RWPE1 (cell line): Measurements from ENCODE around the gene ENTHD1.

ENCODE experiments used
- CTCF ChIA-PET: fragments of 350-600 bp; sonication (Branson Sonifier 250); formaldehyde crosslinking; extraction: SDS; loops from one replicate; lab custom pipeline; 2021; lab: Yijun Ruan, JAX
- POLR2A ChIA-PET: fragments of 400-600 bp; formaldehyde crosslinking; extraction: SDS; loops from one replicate; lab custom pipeline; 2020; ENCODE audit warnings: antibody characterized with exemption; ENCODE audit not compliant: low non-redundant PET; lab: Yijun Ruan, JAX
- DNase-seq: peaks from one replicate; pipeline ENCODE4 v3.0.0; 2012; ENCODE audit warnings: low spot score
- H3K27ac ChIP-seq: fragments of 450-650 bp; 2 replicates; pipeline ENCODE4 v1.5.1; 2017
- CTCF ChIP-seq: fragments of 450-650 bp; conservative IDR thresholded peaks from 2 replicates; pipeline ENCODE4 v1.5.1; 2017; ENCODE audit warnings: low read depth, mild to moderate bottlenecking

ENTHD1 gene

GRCh38 chr22:39724390-39724789 is 169.2 kb downstream of the ENTHD1 start:
- TF ChIP-seq CTCF, result no peak
- ChIA-PET CTCF (no interaction called here), POLR2A (no interaction called here)
- no peak for DNase-seq
- H3K27ac ChIP-seq, result no peak overlapping the region

GRCh38 chr22:39723899-39724351 is 169.6 kb downstream of the ENTHD1 start:
- peak; percentile 25 for DNase-seq
- no peak for TF ChIP-seq CTCF
- ChIA-PET CTCF (no interaction called here), POLR2A (no interaction called here)
- H3K27ac ChIP-seq, result no peak overlapping the region

- H3K27ac ChIP-seq, result no peak overlapping the region
- ChIA-PET CTCF (interaction anchor here (0.6 kb wide), 1 partner anchor 236 kb away, joined by 3 read pairs; no protein-coding TSS in a partner anchor), POLR2A (no interaction called here)
- DNase-seq, result no peak
- no peak for TF ChIP-seq CTCF
Observed at GRCh38 chr22:39723463-39723862, 170.1 kb downstream of the ENTHD1 start.

GRCh38 chr22:39722501-39722900 is 171.1 kb downstream of the ENTHD1 start:
- TF ChIP-seq CTCF, result no peak
- CTCF ChIA-PET, result no interaction called here
- POLR2A ChIA-PET, result no interaction called here
- DNase-seq, result no peak
- no peak overlapping the region for H3K27ac ChIP-seq

- DNase-seq, result no peak
- POLR2A ChIA-PET, result no interaction called here
- TF ChIP-seq CTCF, result no peak
Observed at GRCh38 chr22:39722032-39722325, 171.6 kb downstream of the ENTHD1 start.

GRCh38 chr22:39721206-39722031 is 172.1 kb downstream of the ENTHD1 start:
- CTCF ChIA-PET, result interaction anchor here (0.6 kb wide), 2 partner anchors 241 to 450 kb away, joined by 3 read pairs; no protein-coding TSS in a partner anchor
- TF ChIP-seq CTCF, result no peak

More at GRCh38 chr22:39722032-39722325, 171.6 kb downstream of the ENTHD1 start:
- CTCF ChIA-PET, result no interaction called here
- H3K27ac ChIP-seq, result no peak overlapping the region

More at GRCh38 chr22:39721206-39722031, 172.1 kb downstream of the ENTHD1 start:
- H3K27ac ChIP-seq, result no peak overlapping the region
- no peak for DNase-seq
- POLR2A ChIA-PET, result interaction anchor here (0.6 kb wide), 1 partner anchor 58 kb away, joined by 3 read pairs; no protein-coding TSS in a partner anchor
